Pulmonary artery endothelial cell (primary cell): ENCODE results near the gene RHBDL1. TPM values are rescaled to one million over a fixed set of nuclear protein-coding genes. Genes with fewer than 3 reads are reported as not detected.

Experiments
- DNase-seq: peaks from one replicate; pipeline ENCODE4 v3.0.0-alpha.2; 2011; ENCODE audit warnings: low read depth, low spot score
- total RNA-seq: library from RNA; depleted of rRNA; stranded (reverse); fragments of >200 nt; gene quantifications from 2 replicates; pipeline ENCODE4 v1.2.3, GENCODE V29; 2014

RHBDL1 gene
- 0.71 and 0.73 TPM in 2 replicates for total RNA-seq

DNA sequence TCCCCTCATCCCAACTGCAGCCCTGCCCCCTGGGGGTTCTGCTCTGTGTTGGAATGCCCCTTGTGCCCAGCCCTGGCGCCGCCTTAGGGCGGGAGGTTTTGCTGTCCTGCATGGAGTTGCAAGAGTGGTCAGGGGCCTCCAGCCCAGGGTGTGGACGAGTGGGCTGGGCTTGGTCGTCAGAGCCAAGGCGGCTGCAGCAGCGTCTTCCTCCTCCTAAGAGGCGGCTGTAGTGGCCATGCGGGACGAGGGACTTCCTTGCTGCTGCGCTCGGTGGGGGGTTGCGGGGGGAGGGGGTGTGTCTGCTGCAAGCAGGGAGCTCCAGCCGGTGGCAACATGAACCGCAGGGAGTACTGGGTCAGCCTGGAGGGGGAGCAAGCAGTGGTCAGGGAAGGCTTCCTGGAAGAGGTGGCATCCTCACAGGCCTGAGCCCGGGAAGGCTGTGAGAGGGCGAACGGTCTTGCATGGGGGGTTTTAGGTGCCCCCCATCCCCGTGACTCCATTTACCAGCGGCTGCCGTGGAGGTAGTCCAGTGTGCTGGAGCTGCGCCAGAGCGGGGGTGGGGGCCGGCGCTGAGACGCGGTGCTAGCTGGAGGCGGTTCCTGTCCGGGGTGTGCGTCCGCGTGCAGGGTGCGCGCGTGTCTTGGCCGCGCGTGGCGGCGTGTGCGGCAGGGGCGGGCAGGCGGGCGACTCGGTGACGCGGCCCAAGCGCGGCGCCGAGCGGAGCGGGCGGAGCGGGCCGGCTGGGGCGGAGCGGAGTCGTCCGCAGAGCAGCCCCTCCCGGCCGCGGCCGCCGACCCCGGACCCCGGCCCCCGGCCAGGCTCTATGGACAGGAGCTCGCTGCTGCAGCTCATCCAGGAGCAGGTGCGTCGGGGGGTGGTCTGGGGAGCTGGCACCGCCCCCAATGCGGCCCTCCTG is at the start of gene RHBDL1:
Gene RHBDL1, plus strand, starts transcription at position 704 of the 916 bp plus-strand sequence. Its CDS starts 120 bp downstream, at position 824.
- no peak for DNase-seq

DNA sequence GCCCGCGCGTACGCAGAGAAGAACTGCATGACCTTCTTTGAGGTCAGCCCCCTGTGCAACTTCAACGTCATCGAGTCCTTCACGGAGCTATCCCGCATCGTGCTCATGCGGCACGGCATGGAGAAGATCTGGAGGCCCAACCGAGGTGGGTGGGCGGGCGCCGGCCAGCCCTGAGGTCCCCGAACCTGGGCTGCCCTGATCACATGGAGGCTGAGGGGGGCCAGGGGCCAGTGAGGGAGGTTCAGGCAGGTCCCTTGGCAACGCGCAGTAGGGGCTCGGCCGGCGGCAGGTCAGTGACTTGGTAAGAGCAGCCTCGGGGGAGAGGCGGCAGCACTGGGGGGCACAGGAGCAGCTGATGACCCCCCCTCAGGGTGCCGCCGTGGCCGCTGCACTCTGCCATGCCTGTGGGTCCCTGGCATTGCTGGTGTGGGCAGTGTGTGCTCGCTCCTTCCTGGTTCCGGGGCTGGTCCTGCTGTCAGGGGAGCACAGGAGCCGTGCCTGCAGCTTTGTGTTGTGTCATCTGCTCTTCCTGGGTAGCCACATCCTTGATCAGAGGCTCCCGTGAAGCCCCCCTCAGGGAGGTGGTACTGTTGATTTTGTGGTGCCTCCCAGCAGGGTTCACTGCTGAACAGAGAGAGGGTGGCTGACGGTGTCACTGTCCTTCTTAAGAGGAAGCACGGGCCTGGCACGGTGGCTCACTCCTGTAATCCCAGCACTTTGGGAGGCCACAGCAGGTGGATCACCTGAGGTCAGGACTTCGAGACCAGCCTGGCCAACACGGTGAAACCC is 49.3 kb upstream of the RHBDL1 start:
- no peak for DNase-seq

DNA sequence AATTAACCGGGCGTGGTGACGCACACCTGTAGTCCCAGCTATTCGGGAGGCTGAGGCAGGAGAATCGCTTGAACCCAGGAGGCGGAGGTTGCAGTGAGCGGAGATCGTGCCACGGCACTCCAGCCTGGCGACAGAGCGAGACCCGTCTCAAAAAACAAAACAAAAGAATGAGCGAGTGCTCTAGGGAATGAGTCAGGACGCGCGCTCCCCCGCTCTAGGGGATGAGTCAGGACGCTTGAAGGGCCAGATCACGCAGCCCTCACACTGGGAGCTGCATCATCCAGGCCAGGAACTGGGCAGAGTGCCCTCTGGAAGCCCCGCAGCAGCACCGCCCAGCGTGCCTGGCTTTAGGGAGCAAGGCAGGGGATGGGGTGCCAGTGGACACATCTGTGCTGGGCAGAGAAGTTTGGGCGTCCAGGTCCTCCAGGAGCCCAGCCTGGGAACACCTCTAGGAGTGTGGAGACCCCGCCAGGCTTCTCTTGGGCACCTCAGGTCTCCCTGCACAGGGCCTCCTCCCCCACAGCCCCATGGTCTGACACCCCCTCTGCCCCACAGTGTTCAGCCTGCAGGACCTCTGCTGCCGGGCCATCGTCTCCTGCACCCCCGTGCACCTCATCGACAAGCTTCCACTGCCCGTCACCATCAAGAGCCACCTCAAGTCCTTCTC is 48.6 kb upstream of the RHBDL1 start:
- DNase-seq, result peak; percentile 80

DNA sequence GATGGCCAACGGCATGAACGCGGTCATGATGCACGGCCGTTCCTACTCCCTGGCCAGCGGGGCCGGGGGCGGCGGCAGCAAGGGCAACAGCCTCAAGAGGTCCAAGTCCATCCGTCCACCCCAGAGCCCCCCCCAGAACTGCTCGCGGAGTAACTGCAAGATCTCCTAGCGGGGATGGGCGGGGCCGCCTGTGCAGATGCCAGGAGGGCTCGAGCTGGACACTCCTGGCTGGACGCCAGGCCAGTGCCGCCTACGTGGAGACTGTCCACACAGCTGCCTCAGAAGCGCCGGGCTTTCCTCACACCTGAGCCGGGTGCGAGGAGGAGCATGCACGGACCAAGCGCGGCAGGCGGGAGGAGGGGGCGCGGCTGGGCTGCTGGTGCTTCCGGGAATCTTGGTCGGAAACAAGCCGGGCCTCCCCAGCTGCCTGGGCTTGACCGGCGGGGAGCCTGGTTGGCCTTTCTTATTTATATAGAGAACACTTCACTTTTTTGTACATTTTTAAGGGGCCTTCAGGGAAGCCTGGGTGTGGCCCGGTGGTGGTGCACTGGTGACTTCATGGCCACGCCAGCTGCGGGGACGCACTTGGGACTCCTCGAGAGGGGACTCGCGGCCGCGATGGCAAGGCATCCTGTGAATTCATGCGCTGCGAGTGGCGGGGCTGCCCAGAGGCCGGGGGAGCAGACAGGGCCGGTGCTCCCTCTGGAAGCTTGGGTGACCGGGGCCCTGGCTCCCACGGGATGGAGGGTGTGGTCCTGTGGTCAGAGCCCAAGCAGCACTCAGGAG is 47.8 kb upstream of the RHBDL1 start:
- no peak for DNase-seq

DNA sequence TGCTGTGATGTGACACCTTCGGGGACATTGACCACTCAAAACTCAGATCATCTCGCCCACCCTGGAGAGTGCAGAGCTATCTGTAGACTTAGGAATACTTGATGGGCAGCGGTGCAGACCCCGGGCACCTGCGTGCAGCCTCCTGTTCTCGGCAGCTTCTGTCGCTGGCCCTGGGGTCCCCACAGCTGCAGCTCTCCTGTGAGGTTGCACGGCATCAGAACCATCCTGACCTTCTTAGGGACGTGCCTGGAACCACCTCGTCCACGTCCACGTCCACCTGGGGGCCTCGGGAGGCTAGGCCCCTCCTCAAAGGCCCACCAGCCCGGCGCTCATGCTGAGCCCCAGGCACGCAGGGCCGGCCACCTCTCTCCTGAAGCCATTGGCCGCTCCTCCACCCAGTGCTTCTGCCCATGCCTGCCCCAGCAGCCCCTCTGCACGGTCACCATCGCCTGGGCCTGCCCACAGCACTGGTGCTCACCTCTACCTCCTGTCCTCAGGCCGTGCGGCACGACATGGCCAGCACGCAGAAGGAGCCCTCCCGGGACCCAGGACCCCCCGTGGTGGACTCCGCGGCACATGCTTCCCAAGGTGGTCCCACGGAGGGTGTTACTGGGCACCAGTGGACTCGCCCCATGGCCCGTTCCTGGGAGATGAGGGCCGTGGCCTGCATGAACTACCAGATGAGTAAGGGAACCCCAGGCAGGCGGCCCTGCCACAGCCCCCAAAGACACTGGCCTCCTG is 47.0 kb upstream of the RHBDL1 start:
- no peak for DNase-seq

DNA sequence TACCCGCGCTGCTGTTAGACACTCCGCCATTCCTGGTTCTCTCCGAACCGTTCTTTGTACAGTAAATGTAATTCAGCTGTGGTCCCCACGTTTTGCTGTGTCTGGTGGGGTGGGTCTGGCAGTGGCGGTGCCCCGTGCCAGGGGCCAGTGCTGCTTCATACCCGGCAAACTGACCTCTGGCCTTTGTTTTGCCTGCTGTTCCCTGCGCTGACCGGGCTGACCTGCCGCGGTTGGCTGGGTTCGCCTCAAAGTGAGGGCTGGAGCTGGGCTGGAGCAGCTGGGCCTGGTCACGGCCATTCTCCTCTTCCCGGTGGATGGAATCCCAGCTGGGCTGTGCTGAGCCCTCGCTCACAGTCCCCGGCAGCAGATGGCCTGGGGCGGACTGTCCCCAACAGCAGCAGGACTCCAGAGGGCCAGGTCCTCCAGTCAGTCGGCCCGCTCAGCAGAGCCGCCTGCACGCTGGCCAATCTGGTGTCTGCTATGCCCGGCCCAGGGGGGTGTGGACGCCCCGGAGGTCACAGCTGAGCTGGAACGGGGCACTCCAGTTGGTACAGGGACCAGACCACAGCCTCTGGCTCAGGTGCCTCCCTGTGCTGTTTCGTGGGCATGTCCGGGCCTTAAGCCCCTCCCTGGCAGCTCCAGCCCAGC is 46.2 kb upstream of the RHBDL1 start:
- DNase-seq, result no peak

DNA sequence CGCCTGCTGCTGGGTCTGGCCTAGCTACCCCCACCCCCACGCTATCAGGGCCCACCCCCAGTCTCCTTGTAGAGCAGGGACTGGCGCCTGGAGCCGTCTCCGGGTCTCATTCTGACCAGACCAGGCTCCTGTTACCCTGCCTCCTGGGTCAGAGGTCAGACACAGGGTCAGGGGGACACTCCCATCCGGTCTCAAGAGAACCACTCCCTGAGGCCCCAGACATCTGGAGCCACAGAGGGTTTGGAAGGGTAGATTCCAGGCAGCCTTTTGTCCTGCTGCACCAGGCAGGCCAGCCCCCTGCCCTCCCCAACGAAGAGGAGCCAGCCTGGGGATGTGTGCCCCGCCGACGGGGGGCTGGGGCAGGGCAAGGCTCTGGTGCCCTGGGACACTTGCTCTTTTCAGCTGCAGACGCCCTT is 45.6 kb upstream of the RHBDL1 start:
- DNase-seq, result no peak

DNA sequence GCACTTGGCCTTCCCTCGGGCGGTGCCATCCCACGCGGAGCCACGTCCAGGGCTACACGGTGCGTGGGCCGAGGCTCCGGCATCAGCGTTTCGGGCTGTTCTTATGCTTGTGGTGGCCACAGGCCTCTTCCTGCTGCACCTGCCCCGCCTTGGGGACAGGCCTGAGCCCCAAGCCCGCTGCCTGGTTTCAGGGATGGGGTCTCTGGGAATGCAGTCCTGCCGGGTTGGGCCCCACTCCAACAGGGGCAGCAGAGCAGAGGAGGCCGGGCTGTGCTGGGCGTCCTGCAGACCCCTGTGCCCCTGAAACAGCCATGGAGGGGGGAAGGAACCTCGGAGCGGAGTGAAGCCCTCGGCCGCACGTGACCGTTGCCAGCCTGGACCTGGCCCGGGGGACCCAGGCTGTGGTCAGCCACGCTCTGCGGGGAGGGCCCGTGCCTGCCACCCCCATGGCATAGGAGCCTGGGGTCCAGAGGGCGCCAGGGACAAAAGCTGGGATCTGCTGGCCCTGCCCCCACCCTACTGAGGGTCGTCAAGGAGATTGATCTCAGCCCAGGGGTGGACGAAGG is 45.1 kb upstream of the RHBDL1 start:
- no peak for DNase-seq

DNA sequence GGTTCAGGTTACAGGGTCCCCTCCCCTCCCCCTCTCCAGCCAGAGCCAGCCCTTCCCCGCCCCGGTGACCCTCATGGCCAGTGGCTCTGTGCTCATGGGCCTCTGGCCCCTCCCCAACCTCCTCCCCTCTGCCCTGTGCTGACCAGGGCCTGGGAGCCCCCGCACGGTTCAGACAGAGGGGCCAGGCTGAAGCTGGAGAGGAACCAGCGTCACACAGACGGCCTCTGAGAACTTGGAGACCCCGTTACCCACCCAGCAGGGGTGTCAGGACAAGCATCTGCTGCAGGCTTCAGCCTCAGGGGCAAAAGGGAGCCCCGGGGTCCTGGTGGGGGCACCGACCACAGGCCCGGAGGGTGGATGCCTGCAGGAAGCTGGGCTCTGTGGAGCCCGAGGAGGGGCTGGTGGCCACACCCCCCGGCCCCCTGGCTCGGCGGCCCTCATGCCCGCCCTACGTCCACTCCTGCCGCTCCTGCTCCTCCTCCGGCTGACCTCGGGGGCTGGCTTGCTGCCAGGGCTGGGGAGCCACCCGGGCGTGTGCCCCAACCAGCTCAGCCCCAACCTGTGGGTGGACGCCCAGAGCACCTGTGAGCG is 44.6 kb upstream of the RHBDL1 start, which contains the start of gene WFIKKN1:
Gene WFIKKN1, plus strand, starts transcription at position 171 of the 591 bp plus-strand sequence. Its CDS starts 269 bp downstream, at position 440.
- DNase-seq, result no peak

DNA sequence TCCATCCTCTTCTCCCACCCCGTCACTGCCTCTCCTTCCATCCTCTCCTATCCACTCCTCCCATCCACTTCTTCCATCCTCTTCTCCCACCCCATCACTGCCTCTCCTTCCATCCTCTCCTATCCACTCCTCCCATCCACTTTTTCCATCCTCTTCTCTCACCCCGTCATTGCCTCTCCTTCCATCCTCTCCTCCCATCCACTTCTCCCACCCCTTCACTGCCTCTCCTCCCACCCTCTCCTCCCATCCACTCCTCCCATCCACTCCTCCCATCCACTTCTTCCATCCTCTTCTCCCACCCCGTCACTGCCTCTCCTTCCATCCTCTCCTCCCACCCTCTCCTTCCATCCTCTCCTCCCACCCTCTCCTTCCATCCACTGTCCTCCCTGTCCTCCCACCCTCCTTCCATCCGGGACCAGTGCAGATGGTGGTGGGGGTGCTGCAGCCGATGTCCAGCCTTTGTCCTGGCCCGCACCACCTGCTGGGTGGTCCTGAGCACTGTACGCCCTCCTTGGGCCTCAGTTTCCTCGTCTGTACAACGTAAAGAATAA is 43.6 kb upstream of the RHBDL1 start:
- DNase-seq, result no peak

DNA sequence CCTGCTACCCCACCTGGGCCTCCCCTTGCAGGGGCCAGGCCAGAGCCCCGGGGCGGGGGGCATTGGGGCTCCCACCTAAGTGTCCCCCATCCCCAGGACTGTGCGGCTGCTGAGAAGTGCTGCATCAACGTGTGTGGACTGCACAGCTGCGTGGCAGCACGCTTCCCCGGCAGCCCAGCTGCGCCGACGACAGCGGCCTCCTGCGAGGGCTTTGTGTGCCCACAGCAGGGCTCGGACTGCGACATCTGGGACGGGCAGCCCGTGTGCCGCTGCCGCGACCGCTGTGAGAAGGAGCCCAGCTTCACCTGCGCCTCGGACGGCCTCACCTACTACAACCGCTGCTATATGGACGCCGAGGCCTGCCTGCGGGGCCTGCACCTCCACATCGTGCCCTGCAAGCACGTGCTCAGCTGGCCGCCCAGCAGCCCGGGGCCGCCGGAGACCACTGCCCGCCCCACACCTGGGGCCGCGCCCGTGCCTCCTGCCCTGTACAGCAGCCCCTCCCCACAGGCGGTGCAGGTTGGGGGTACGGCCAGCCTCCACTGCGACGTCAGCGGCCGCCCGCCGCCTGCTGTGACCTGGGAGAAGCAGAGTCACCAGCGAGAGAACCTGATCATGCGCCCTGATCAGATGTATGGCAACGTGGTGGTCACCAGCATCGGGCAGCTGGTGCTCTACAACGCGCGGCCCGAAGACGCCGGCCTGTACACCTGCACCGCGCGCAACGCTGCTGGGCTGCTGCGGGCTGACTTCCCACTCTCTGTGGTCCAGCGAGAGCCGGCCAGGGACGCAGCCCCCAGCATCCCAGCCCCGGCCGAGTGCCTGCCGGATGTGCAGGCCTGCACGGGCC is 42.8 kb upstream of the RHBDL1 start:
- DNase-seq, result no peak

DNA sequence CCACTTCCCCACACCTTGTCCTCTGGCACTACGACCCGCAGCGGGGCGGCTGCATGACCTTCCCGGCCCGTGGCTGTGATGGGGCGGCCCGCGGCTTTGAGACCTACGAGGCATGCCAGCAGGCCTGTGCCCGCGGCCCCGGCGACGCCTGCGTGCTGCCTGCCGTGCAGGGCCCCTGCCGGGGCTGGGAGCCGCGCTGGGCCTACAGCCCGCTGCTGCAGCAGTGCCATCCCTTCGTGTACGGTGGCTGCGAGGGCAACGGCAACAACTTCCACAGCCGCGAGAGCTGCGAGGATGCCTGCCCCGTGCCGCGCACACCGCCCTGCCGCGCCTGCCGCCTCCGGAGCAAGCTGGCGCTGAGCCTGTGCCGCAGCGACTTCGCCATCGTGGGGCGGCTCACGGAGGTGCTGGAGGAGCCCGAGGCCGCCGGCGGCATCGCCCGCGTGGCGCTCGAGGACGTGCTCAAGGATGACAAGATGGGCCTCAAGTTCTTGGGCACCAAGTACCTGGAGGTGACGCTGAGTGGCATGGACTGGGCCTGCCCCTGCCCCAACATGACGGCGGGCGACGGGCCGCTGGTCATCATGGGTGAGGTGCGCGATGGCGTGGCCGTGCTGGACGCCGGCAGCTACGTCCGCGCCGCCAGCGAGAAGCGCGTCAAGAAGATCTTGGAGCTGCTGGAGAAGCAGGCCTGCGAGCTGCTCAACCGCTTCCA is 42.0 kb upstream of the RHBDL1 start:
- DNase-seq, result no peak

DNA sequence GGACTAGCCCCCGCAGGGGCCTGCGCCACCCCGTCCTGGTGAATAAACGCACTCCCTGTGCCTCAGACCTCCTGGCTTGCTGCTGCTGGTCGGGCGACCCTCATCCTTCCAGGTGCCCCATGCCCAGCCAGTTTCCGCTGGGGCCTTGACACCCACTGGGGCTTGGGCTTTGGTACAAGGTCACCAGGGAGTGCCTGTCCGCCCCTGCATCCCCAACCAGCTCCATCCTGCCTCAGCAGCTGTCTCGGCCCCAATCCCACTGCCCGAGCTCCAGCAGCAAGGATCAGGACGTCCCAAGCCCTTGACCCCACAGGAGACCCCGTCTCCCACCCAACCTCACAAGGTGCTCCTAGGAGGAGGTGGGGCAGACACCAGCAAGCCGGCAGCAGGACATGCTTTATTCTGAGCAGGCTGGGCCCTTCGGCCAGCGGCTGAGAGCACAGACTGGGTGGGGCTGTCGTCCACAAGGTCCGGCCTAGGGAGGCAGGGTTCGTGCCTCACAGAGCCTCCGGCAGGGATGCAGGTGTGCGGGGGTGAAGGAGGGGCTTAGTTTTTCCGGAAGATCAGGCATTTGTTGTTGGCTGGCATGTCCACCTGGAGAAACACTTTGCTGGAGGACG is 41.3 kb upstream of the RHBDL1 start:
- DNase-seq, result no peak

DNA sequence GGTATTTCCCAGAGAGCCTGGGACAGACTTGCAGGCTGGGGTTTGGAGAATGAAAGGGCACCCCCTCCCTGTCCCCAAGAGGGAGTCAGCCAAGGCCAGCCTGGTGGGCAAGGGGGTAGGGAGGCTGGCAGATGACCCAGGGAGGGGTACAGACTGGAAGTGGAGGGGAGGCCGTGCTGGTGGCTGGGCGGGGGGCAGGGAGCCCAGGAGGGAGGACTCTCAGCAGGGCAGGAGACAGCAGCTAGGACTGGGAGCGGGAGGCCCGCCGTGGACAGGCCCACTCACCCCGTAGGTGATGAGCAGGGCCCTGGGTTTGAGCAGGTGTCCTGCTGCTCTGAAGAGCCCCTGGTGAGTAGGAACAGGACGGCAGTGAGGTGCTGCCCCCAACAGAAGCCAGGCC is 40.5 kb upstream of the RHBDL1 start:
- DNase-seq, result no peak

DNA sequence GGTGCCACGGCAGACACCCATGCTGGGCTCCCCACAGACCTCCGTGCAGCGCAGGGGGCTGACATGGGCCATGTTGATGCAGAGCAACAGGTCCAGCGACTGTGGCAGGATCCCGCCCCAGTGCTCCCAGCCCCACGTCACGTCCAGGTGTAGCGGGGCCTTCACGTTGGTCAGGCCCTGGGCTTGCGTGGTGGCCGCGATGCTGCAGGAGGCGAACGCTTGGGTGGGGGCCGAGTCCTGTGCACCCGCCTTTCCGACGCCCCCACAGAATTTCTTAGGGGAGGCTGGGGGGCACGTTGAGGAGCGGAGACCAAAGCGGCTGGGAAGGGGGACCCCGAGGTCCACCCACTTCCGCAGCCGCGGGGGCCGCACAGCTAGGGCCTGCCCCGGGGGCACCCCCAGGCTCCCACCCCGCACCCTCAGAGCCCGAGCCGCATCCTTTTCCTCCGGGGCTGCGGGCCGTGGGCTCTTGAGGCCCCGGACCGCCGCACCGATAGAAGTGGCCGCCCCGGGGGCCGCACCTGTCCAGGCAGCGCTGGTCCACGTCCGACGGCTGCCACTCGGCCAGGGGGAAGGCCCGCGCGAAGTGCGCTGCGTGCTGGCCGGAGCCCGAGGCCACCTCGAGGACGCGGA is 39.8 kb upstream of the RHBDL1 start:
- DNase-seq, result no peak
